Mesenchymal stem cell (in vitro differentiated cells and primary cell): ENCODE results near the gene WDR55.

ENCODE experiments used
- DNase-seq: peaks from one replicate; pipeline ENCODE4 v3.0.0-alpha.2; 2013
- H2AFZ ChIP-seq: one replicate; pipeline ENCODE4 v1.6.1; 2013; ENCODE audit warnings: low read depth, mild to moderate bottlenecking, control low read depth, inconsistent platforms, low read length, moderate library complexity
- H2AK5ac ChIP-seq: 2 replicates; pipeline ENCODE4 v1.6.1; 2013; ENCODE audit warnings: low read length, moderate library complexity, mild to moderate bottlenecking, inconsistent platforms; ENCODE audit not compliant: severe bottlenecking
- H2BK120ac ChIP-seq: one replicate; pipeline ENCODE4 v1.6.1; 2013; ENCODE audit warnings: low read depth, mild to moderate bottlenecking, inconsistent platforms, low read length, moderate library complexity
- H2BK12ac ChIP-seq, 2 experiments: one replicate each; pipeline ENCODE4 v1.6.1; 2013; ENCODE audit warnings: inconsistent platforms in 2 of 2, low read length in 2 of 2, mild to moderate bottlenecking in 2 of 2, moderate library complexity in 2 of 2, control low read depth in 1 of 2
- H2BK15ac ChIP-seq: one replicate; pipeline ENCODE4 v1.6.1; 2013; ENCODE audit warnings: mild to moderate bottlenecking, low read depth, inconsistent platforms; ENCODE audit not compliant: poor library complexity, severe bottlenecking
- H2BK5ac ChIP-seq: 2 replicates; pipeline ENCODE4 v1.6.1; 2013; ENCODE audit warnings: low read depth, mild to moderate bottlenecking, low read length, control low read depth, inconsistent platforms; ENCODE audit not compliant: poor library complexity, severe bottlenecking
- H3K14ac ChIP-seq, 2 experiments: one replicate each; pipeline ENCODE4 v1.6.1; 2013; ENCODE audit warnings: inconsistent platforms in 2 of 2, low read length in 2 of 2, control low read depth in 1 of 2, mild to moderate bottlenecking in 1 of 2, moderate library complexity in 1 of 2
- H3K18ac ChIP-seq, 2 experiments: one replicate each; pipeline ENCODE4 v1.6.1; 2013; ENCODE audit warnings: inconsistent platforms in 2 of 2, low read length in 2 of 2, control low read depth in 1 of 2, low read depth in 1 of 2, mild to moderate bottlenecking in 1 of 2
- H3K23ac ChIP-seq, 2 experiments: one replicate each; pipeline ENCODE4 v1.6.1; 2013; ENCODE audit warnings: inconsistent platforms in 2 of 2, low read length in 2 of 2, mild to moderate bottlenecking in 2 of 2, moderate library complexity in 2 of 2, control low read depth in 1 of 2
- H3K27ac ChIP-seq: 2 replicates; pipeline ENCODE4 v1.5.1; 2013; ENCODE audit warnings: mild to moderate bottlenecking, moderate library complexity, low read length, control low read depth, inconsistent platforms; ENCODE audit not compliant: poor library complexity, severe bottlenecking
- H3K27me3 ChIP-seq, 2 experiments: 2 replicates each; pipeline versions ENCODE4 v1.6.1 to v1.7.0; 2013; ENCODE audit warnings: low read length in 2 of 2, mild to moderate bottlenecking in 2 of 2, moderate library complexity in 2 of 2, control low read depth in 1 of 2, inconsistent platforms in 1 of 2; ENCODE audit not compliant: control insufficient read depth in 1 of 2, insufficient read depth in 1 of 2
- H3K36me3 ChIP-seq, 2 experiments: 2 replicates each; pipeline versions ENCODE4 v1.6.1 to v1.7.0; 2013; ENCODE audit warnings: low read length in 2 of 2, control low read depth in 1 of 2, inconsistent platforms in 1 of 2, low read depth in 1 of 2, mild to moderate bottlenecking in 1 of 2; ENCODE audit not compliant: insufficient read depth in 2 of 2, control insufficient read depth in 1 of 2
- H3K4ac ChIP-seq, 2 experiments: one replicate each; pipeline ENCODE4 v1.6.1; 2013; ENCODE audit warnings: inconsistent platforms in 2 of 2, low read length in 2 of 2, mild to moderate bottlenecking in 2 of 2, moderate library complexity in 2 of 2, control low read depth in 1 of 2, low read depth in 1 of 2
- H3K4me1 ChIP-seq: 2 replicates; pipeline ENCODE4 v1.6.1; 2013; ENCODE audit warnings: low read depth, low read length, control low read depth; ENCODE audit not compliant: control insufficient read depth, insufficient read depth
- H3K4me2 ChIP-seq: 2 replicates; pipeline ENCODE4 v1.6.1; 2013; ENCODE audit warnings: low read length, mild to moderate bottlenecking, inconsistent platforms; ENCODE audit not compliant: poor library complexity, severe bottlenecking
- H3K4me3 ChIP-seq, 2 experiments: 2 replicates each; pipeline versions ENCODE4 v1.5.1 to v1.7.0; 2013; ENCODE audit warnings: low read length in 2 of 2, mild to moderate bottlenecking in 2 of 2, control low read depth in 1 of 2, low read depth in 1 of 2; ENCODE audit not compliant: insufficient read depth in 1 of 2
- H3K79me1 ChIP-seq: replicated peaks from 2 replicates; pipeline ENCODE4 v1.6.1; 2013; ENCODE audit warnings: mild to moderate bottlenecking, control low read depth, low read length, inconsistent platforms; ENCODE audit not compliant: poor library complexity, severe bottlenecking
- H3K9ac ChIP-seq: 2 replicates; pipeline ENCODE4 v1.7.0; 2013; ENCODE audit warnings: mild to moderate bottlenecking, low read length, moderate library complexity
- H3K9me3 ChIP-seq: 2 replicates; pipeline ENCODE4 v1.7.0; 2013; ENCODE audit warnings: mild to moderate bottlenecking, low read length; ENCODE audit not compliant: control insufficient read depth
- H4K8ac ChIP-seq: one replicate; pipeline ENCODE4 v1.6.1; 2013; ENCODE audit warnings: inconsistent platforms, mild to moderate bottlenecking, low read length, moderate library complexity
- H4K91ac ChIP-seq: one replicate; pipeline ENCODE4 v1.6.1; 2013; ENCODE audit warnings: mild to moderate bottlenecking, low read length, inconsistent platforms
- WGBS: methylation state at CpG from one replicate; pipeline ENCODE4 v1.1.7; 2013; ENCODE audit warnings: mixed read lengths; 5-methylcytosine and 5-hydroxymethylcytosine counted together

WDR55 gene

DNA sequence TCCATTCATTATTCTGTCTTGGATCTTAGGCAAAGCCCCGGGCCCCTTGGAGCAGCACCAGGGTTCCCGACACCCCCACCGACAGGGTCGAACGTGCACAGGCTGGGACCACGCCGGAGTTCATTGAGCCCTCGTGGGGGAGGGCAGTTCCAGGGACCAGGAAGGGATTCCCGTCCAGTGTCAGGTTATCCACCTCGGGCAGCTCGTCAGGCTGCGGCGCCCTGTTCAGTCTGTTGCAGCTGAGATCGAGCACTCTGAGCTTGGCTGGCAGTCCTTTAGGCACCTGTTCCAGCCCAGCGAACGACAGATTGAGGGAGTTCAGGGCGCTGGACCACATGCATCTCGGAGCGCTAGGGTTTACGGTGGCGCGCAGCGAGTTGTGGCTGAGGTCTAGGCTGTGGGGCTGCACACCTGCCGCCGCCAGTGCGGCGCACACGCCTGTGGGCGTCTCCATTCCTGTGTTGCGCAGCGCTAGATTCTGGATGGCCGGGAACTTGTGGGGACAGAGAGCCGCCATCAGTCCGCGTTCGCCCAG lies 32.8 kb upstream of the WDR55 start:
- Histone ChIP-seq H3K9me3 (peaks cover 15% of the 10 kb centered on the region), H4K8ac (no peak overlapping the region), H3K9ac (peak overlapping the region; percentile 68), H3K4ac (peak overlapping the region in 1 of 2 experiments; percentile 35), H2BK5ac (no peak overlapping the region), H2BK12ac (no peak overlapping the region), H3K4me2 (no peak overlapping the region), H2AFZ (no peak overlapping the region), H2BK120ac (no peak overlapping the region), H3K18ac (no peak overlapping the region), H2BK15ac (no peak overlapping the region), H3K4me1 (no peaks in the 10 kb centered on the region), H3K14ac (no peak overlapping the region), H3K4me3 (peak overlapping the region in 1 of 2 experiments; percentile 72), H3K27ac (no peak overlapping the region), H3K27me3 (peaks cover 0 to 13% of the 10 kb centered on the region in 2 experiments), H3K36me3 (peaks cover 0 to 8% of the 10 kb centered on the region in 2 experiments), H2AK5ac (no peak overlapping the region), H3K79me1 (no peaks in the 10 kb centered on the region), H4K91ac (peak overlapping the region; percentile 21), H3K23ac (no peak overlapping the region)
- DNase-seq = no peak
- WGBS = 94% methylated on average over 36 of the region's 36 CpGs

DNA sequence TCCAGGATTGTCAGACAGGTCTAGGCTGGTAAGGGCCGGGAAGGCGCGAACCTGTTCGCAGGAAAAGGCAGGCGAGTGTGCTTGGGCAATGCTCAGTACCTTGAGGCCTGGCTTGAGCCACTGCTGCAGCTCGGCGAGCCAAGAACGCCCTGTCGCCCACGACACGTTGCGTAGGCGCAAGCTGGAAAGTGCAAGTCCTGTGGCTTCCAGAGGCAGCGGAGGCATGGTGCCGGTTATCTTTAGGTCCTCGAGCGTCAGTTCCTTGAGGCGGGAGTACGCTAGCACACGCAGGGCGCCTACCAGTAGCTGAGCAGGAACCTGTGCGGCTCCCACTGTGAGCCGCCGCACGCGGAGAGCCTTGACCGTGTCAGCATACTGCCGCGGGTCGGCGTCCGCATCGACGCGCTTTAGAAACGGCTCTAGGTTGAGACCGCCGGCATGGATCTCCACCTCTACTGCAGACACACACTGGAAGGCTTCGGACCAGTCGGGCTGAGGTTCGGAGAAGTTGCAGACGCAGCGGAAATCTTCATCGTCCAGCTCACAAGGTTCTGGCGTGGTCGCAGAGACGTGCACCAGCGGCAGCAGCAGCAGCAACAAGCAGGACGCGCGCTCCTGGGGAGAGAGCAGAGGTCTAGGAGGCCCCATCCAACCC lies 32.2 kb upstream of the WDR55 start:
- no peak overlapping the region for H2BK5ac ChIP-seq
- peak overlapping the region; percentile 68 for H3K9ac ChIP-seq
- no peak overlapping the region for H2AFZ ChIP-seq
- no peak overlapping the region for H3K23ac ChIP-seq
- H2BK15ac ChIP-seq = no peak overlapping the region
- H2BK12ac ChIP-seq = no peak overlapping the region
- no peaks in the 10 kb centered on the region for H3K79me1 ChIP-seq
- no peak overlapping the region for H4K8ac ChIP-seq
- H3K4me3 ChIP-seq = peak overlapping the region in 1 of 2 experiments; percentile 72
- H3K9me3 ChIP-seq = peaks cover 9% of the 10 kb centered on the region
- peaks cover 0 to 8% of the 10 kb centered on the region in 2 experiments for H3K36me3 ChIP-seq
- 96% methylated on average over 51 of the region's 51 CpGs for WGBS
- no peak overlapping the region for H2BK120ac ChIP-seq
- peaks cover 0 to 13% of the 10 kb centered on the region in 2 experiments for H3K27me3 ChIP-seq
- DNase-seq = no peak
- no peak overlapping the region for H3K4me2 ChIP-seq
- no peak overlapping the region for H3K18ac ChIP-seq
- no peak overlapping the region for H2AK5ac ChIP-seq
- no peak overlapping the region for H3K27ac ChIP-seq
- H4K91ac ChIP-seq = no peak overlapping the region
- H3K4ac ChIP-seq = no peak overlapping the region
- H3K14ac ChIP-seq = no peak overlapping the region
- no peaks in the 10 kb centered on the region for H3K4me1 ChIP-seq

DNA sequence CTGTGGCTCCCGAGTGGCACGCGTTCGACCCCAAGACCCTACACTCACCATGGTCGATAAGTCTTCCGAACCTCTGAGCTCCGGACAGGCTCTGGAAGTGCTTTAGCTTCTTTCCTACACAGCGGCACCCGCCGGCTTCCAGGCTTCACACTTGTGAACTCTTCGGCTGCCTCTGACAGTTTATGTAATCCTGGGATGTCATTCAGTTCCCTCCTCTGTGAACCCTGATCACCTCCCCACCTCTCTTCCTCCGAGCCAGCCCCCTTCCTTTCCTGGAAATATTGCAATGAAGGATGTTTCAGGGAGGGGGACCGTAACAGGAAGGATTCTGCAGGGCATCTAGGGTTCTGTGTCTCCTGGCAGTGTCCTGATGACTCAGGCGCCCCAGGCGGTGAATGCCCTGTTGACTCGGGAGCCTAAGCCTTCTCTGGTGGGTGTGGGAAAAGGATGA lies 31.7 kb upstream of the WDR55 start, which contains the start of gene CD14:
TSS of gene CD14 (minus strand) at position 155 of the 451 bp plus-strand sequence. CDS start at position 51, 104 bp downstream.
- H3K27me3 ChIP-seq = peaks cover 0 to 13% of the 10 kb centered on the region in 2 experiments
- peaks cover 0 to 8% of the 10 kb centered on the region in 2 experiments for H3K36me3 ChIP-seq
- no peak within 1 kb of the TSS for H3K14ac ChIP-seq
- no peak within 1 kb of the TSS for H3K23ac ChIP-seq
- peak within 1 kb of the TSS; percentile 68 for H3K9ac ChIP-seq
- DNase-seq = no peak
- H2BK12ac ChIP-seq = no peak within 1 kb of the TSS
- H2BK120ac ChIP-seq = no peak within 1 kb of the TSS
- no peaks in the 10 kb centered on the region for H3K79me1 ChIP-seq
- no peak within 1 kb of the TSS for H2AFZ ChIP-seq
- H3K4me3 ChIP-seq = peak within 1 kb of the TSS in 1 of 2 experiments; percentile 72
- peak within 1 kb of the TSS; percentile 21 for H4K91ac ChIP-seq
- H4K8ac ChIP-seq = no peak within 1 kb of the TSS
- 93% methylated on average over 13 of the region's 16 CpGs for WGBS
- no peak within 1 kb of the TSS for H2BK15ac ChIP-seq
- H3K18ac ChIP-seq = no peak within 1 kb of the TSS
- H2AK5ac ChIP-seq = no peak within 1 kb of the TSS
- H3K4ac ChIP-seq = peak within 1 kb of the TSS in 1 of 2 experiments; percentile 35
- no peak within 1 kb of the TSS for H3K4me2 ChIP-seq
- H3K27ac ChIP-seq = no peak within 1 kb of the TSS
- H2BK5ac ChIP-seq = no peak within 1 kb of the TSS
- H3K9me3 ChIP-seq = peaks cover 8% of the 10 kb centered on the region
- no peaks in the 10 kb centered on the region for H3K4me1 ChIP-seq

DNA sequence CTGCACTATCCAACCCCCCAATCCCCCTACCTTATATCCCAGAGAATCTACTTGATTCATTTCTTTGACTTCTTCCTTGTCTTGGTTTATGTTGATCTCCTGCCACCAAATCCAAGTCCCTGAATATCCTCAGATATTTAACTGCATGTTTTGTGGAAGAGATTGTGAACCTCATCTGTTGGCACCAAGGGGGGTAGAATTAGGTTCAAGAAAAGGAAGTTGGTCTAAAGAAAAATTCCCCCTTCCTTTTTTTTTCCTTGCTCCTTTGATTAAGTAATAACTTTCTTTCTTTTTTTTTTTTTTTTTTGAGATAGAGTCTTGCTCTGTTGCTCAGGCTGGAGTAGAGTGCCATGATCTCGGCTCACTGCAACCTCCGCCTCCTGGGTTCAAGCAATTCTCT lies 31.2 kb upstream of the WDR55 start:
- H3K14ac ChIP-seq = no peak overlapping the region
- no peak for DNase-seq
- H2BK12ac ChIP-seq = no peak overlapping the region
- no peak overlapping the region for H4K91ac ChIP-seq
- peak overlapping the region in 1 of 2 experiments; percentile 72 for H3K4me3 ChIP-seq
- H3K4me1 ChIP-seq = no peaks in the 10 kb centered on the region
- no peak overlapping the region for H3K4me2 ChIP-seq
- H3K18ac ChIP-seq = no peak overlapping the region
- no peak overlapping the region for H2AK5ac ChIP-seq
- peaks cover 0 to 8% of the 10 kb centered on the region in 2 experiments for H3K36me3 ChIP-seq
- peaks cover 0 to 13% of the 10 kb centered on the region in 2 experiments for H3K27me3 ChIP-seq
- H3K4ac ChIP-seq = no peak overlapping the region
- no peak overlapping the region for H3K23ac ChIP-seq
- no peak overlapping the region for H2BK120ac ChIP-seq
- H3K79me1 ChIP-seq = no peaks in the 10 kb centered on the region
- peaks cover 3% of the 10 kb centered on the region for H3K9me3 ChIP-seq
- H4K8ac ChIP-seq = no peak overlapping the region
- H3K27ac ChIP-seq = no peak overlapping the region
- H2BK5ac ChIP-seq = no peak overlapping the region
- H2AFZ ChIP-seq = no peak overlapping the region
- H2BK15ac ChIP-seq = no peak overlapping the region
- H3K9ac ChIP-seq = no peak overlapping the region
- WGBS = no CpG with 5 or more reads among the region's 2 CpGs
